ENCODE data around the gene GIT1. TPM values are rescaled to one million over a fixed set of nuclear protein-coding genes. Genes with fewer than 3 reads are reported as not detected.

Gene GIT1
- total RNA-seq, 1 donor from 2014 or later: 27.7 TPM

DNA sequence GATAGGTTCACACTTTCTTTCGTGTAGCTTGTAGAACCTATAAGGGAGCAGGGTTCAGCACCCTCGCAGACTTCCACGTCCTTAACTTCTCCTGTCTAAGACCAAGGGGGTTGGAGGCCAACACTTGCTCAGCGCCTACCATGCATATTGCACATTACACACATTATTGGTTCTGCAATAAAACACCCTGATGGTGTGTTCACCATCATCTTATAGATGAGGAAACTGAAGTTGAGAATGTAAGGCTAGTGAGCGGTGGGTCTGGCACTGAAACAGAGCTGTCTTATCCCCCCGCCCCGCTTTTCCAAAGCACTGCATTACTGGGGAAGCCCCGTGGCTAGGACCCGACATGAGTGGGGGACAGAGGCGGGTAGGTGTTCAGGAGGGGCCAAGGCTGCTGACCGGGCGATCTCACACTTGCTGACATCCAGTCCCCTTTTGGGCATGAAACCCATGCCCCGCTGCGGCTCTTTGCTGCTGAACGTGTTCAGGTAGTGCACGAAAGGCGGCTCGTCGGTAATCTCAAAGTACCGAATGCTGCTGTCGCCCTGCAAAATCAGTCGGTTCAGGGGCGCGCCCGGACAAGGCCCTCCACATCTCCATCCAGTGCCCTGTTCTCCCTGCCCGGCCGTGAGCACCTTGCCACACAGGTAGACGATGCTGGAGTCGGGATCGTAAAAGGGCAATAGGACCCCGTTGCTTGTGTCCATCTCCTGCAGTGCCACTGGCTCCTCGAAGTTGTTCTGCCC lies 27.0 kb upstream of the GIT1 start:
- DNase-seq (ENCODE audit: low read depth in 2 of 2): no peak

DNA sequence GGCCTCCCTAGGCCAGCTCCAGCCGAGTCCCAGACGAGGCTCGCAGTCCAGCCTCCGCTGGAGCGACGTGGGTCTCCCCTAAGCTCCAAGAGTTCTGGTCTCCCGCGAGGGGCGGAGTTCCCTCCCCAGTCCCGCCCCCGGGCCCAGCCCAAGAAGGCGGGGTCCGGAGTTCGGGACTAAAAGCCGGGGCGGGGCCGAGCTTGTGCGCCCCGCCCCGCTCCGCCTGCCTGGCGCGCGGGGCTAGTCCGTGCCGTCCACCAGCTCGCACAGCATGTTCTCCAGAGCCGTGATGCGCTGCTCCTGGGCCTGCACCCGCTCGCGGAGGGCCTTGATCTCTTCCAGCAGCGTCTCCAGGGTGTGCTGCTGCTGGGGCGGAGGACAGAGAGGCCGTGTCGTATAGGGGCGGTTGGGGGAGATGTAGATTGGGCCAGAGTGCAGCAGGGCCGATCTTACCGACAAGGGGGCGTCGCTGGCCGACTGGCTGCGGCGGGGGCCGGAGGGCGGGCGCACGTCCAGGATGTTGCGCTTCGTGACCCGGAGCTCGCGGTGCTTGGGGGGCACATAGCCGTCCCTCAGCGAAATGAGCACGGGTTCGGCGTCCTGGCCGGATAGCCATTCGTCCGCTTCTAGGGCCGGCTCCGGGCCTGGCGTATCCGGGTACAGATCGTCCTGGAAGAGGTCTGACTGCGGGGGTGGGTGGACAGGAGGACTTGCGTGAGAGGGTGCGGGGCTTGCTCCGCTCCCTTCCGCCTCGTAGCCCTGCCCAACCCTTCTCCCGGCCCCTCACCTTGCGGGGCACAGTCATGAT lies 26.2 kb upstream of the GIT1 start:
- peak; percentile 64 to 90 for DNase-seq (ENCODE audit: low read depth in 2 of 2)

DNA sequence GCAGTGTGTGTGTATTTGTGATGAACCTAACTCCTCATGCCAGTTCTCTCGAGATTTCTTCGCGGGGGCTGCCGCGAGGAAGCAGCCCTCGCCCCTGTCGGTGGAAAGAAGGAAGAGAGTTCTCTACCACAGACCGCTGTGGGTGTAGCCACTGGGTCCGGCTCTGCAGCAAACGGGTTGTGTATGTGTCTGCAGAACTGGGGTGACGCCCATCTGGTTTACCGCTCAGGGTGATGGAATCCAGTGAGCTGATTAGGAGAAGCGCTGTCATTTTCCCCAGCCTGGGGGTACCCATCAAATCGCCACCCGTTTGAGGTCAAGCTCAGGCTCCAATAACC lies 25.6 kb upstream of the GIT1 start:
- DNase-seq (ENCODE audit: low read depth in 2 of 2): no peak

DNA sequence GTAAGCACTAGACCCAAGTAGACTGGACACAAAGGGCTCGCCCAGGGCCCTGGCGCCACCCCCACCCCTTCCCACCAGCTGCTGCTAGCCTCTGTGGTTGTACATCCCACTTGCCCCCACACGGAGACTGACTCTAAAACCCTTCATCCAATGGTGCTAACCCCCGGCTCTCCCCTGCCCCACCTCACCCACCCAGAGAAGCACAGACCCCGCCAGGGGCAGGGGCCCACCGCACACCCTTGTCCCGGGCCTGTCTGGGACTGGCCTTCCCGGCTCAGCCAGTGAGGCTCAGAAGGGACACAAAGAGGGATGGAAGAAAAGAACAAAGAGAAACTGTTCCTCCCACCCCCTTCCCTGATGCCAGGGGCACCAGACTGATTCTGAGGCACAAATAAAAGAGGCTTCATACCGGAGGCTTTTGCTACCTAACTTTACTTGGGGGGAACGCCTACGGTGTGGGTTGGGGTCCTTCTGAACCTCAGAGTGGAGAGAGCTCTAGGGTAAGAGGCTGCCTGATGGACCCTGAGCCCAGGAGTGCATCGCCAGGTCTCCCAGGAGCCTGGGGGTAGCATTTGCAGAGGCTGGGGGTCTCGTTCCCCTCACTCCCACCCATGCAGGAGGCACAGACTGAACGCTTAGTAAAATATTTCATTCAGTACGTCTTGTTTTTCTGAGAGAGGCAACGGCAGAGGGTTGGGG lies 25.1 kb upstream of the GIT1 start:
- no peak for DNase-seq (ENCODE audit: low read depth in 2 of 2)

DNA sequence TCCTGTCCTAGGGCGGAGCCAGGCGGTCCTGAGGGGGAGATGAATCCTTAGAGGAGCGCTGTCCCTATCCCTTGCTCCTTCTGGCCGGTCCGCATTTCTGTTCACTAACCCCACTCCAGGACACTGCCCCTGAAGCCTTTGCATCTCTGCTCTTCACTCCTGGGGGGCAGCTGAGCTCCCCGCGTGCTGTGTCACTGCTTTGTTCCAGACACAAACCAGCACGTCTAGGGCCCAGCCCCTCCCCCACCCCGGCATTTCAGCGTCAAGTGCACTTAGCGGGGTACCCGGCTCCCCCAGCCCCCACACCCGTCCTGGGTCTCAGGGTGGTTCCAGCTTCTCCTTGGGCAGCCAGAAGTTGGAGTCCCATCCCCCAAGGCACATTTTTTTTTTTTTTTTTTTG lies 24.4 kb upstream of the GIT1 start:
- DNase-seq (ENCODE audit: low read depth in 2 of 2): no peak

DNA sequence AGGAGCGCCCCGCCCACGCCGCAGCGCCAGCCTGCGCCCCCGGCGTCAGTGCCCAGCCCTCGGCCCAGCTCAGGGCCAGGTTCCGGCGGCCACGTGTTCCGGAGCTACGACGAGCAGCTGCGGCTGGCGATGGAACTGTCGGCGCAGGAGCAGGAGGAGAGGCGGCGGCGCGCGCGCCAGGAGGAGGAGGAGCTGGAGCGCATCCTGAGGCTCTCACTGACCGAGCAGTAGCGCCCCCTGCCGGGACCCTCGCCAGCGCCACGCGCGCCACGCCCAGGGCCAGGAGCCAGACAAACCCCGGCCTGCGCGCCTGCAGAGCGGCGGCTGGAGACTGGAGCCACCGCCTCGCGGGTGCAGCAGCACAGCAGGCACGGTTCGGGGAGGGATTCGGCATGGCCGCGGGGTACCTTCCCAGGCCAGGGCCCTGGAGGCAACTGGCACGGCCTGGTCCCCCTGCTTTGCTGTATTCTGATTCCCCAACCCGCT lies 23.9 kb upstream of the GIT1 start:
- peak; percentile 61 to 92 for DNase-seq (ENCODE audit: low read depth in 2 of 2)

DNA sequence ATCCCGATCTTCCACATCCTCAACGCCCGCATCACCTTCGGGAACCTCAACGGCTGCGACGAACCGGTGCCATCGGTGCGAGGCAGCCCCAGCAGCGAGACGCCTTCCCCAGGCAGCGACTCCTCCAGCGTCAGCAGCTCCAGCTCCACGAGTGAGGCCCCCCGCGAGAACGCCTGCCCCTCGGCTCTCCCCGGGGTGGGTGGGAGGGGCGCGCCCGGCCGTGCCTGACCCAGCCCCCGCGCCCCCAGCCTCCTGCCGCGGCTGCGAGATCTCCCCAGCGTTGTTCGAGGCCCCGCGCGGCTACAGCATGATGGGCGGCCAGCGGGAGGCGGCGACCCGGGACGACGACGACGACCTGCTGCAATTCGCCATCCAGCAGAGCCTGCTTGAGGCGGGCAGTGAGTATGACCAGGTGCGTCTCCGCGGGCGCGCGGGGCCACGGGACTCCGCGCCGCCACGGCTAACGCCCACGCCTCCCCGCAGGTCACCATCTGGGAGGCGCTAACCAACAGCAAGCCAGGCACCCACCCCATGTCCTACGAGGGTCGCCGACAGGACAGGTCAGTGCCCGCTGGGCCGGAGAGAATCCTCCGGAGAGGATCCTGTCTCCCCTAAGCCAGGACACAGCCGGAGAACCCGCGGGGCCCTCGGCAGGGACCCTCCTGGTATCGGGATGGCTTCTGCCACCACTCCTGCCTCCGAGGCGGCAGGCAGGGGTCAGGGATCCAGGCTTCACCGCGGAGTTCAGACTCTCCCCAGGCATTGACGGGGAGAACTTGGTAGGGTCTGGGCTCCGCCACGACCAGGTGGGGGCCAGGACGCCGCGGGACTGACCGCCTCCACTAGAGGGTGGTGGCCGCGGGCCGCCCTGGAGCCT lies 23.2 kb upstream of the GIT1 start:
- DNase-seq (ENCODE audit: low read depth in 2 of 2): no peak

DNA sequence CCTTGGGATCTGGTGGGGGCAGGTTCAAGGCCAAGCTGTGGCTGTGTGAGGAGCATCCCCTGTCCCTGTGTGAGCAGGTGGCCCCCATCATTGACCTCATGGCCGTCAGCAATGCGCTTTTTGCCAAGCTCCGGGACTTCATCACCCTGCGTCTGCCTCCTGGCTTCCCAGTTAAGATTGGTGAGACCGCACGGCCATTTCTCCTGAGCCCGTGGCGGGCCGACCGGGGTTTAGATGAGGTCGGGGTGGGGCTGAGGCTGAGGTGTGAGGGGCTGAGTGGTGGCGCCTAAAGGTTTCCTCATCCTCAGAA lies 22.6 kb upstream of the GIT1 start:
- DNase-seq (ENCODE audit: low read depth in 2 of 2): no peak

DNA sequence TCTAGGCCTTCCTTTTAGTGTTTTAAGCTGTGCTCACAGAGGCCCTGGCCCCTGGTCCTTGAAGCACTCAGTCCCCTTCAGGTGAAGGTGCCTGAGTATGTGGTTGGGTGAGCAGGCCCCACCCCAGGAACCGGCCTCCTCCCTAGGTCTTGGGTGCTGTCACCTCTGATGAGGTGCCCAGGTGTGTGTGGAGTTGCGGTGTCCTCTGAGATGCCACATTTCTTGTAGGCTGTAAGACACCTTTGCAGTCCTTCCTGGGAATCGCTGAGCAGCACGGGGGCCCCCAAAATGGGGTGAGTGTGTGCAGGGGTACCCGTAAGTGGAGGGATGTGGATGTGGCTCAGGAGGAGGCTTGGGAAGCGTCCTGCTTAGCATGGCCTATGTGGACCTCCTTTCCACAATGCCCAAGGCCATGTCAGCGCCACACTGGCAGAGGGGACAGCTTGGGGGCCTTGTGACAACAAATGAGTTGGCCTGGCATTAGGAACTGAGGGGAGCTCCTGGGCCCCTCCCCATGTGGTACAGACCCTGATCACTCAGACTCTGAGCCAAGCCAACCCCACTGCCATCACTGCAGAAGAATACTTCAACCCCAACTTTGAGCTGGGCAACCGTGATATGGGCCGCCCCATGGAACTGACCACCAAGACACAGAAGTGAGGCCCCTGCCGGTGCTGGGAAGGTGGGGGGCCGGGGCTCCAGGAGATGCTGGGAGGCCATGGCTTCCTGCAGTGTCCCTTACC lies 22.1 kb upstream of the GIT1 start:
- no peak for DNase-seq (ENCODE audit: low read depth in 2 of 2)

DNA sequence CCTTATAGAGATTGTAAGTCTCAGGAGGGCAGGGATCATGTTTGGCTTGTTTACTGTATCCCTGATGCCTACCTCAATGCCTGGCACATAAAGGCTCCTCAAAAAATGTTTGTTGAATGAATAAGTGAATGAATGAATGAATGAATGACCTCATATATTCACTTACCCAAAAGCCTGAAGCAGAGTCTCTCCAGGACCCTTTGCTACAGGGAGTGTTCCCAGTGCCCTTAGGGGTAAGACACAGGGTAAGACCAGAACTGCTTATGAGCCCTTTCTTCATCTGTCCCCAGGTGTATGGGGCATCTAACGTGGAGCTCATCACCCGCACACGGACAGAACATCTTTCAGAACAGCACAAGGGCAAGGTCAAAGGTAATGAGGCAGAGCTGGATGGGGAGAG lies 20.9 kb upstream of the GIT1 start:
- DNase-seq (ENCODE audit: low read depth in 2 of 2): no peak

DNA sequence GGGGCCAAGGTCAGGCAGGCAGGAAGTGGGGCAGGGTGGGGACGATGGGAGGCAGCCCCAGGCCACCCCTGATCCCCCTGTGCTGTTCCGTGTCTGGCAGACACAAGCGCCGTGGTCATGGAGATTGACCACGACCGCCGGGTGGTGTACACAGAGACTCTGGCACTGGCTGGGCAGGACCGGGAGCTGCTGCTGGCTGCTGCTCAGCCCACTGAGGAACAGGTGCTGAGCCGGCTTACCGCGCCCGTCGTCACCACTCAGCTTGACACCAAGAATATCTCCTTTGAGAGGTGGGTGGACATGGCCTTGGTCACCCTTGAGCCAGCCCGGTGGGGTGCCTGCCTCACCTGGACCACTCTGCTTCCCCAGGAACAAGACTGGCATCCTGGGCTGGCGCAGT lies 19.5 kb upstream of the GIT1 start:
- no peak for DNase-seq (ENCODE audit: low read depth in 2 of 2)

DNA sequence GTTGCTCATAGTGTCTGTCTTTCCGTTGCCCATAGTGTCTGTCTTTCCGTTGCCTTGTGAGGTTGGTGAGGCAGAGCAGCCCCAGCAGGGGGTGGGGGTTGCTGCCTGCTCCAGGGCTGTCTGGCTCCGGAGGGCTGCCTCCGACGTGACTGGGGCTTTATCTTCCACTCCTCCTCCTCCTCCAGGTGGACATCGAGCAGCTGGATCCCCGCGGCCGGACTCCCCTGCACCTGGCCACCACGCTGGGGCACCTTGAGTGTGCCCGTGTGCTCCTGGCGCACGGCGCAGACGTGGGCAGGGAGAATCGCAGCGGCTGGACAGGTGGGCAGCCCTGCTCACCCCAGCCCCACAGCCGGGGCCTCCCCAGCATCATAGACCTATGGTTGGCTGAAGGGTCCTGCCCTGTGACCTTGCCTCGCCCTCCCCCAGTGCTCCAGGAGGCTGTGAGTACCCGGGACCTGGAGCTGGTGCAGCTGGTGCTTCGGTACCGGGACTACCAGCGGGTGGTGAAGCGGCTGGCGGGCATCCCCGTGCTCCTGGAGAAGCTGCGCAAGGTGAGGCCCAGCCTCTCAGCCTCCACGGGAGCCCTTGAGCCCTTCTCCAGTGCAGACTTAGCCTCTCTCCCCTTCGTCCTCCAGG lies 18.2 kb upstream of the GIT1 start:
- no peak for DNase-seq (ENCODE audit: low read depth in 2 of 2)

DNA sequence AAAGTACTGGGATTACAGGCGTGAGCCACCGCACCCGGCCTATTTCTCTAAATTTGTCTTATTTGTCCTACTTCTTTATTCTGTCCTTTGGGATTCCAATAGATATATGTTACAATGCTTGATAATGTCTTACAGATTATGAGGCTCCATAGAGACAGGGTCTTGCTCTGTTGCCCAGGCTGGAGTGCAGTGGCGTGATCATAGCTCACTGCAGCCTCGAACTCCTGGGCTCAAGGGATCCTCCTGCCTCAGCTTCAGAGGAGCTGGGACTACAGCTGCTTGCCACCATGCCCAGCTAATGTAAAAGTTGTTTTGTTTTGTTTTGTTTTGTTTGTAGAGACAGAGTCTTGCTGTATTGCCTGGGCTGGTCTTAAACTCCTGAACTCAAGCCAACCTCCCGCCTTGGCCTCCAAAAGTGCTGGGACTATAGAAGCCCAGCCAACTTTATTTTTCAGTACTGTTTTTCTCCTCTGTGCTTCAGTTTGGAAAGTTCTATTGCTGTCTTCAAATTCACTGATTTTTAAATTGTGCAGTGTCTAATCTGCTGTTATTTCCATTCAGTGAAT lies 13.7 kb upstream of the GIT1 start:
- DNase-seq (ENCODE audit: low read depth in 2 of 2): no peak

DNA sequence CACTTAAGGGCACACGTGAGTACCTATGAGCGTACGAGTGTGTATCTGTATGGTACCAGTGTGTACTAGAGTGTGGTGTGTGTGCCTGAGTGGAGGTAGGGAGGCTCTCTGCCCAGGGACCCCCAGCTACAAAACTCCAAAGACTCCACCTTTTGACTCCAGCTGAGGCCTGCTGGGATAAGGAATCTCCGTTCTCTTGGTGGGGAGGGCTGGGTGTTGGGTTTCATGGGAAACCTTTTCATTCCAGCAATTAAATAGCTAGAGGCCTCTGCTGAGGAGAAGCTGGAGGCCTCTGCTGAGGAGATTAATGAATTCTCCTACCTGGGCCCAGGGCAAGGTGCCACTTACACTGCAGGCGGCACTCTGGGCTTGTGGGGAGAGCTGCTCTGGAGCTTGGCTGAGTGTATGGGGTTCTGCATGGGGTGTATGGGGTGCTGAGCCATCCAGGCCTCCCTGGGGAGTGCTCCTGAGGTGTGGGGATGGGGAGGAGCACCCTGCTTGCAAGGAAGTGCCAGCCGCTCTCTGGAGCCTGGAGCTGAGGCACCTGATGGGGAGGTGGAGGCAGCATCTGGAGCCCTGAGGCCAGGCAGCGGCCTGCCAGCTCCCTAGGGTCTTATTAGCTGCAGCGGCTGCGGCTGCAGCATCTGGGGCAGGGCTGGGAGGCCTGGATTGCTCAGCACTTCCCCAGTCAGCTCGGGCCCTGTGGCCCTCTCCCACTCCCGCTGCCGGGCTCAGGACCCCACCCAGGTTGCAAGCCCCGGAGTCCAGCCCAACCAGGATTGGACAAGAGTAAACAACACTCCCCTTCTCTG lies 8.1 kb upstream of the GIT1 start:
- DNase-seq (ENCODE audit: low read depth in 2 of 2): no peak

DNA sequence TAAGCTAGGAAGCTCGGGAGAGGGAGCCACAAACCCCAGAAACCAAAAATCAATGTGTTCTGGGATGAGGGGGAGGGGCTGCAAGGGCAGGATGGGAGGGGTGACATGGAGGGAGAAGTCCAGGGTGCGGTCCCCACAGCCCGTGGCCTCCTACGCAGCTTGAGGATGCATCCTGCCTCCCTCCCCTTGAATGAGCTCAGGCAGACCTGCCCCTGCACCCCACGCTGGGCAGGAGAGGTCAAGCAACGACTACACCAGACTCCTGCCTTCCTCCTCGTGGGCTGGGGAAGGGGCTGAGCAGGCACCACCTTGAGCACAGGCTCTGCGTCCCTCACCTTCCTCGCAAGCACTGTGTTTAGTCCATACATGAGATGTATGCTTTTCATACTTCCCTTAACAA lies 7.4 kb upstream of the GIT1 start:
- no peak for DNase-seq (ENCODE audit: low read depth in 2 of 2)

DNA sequence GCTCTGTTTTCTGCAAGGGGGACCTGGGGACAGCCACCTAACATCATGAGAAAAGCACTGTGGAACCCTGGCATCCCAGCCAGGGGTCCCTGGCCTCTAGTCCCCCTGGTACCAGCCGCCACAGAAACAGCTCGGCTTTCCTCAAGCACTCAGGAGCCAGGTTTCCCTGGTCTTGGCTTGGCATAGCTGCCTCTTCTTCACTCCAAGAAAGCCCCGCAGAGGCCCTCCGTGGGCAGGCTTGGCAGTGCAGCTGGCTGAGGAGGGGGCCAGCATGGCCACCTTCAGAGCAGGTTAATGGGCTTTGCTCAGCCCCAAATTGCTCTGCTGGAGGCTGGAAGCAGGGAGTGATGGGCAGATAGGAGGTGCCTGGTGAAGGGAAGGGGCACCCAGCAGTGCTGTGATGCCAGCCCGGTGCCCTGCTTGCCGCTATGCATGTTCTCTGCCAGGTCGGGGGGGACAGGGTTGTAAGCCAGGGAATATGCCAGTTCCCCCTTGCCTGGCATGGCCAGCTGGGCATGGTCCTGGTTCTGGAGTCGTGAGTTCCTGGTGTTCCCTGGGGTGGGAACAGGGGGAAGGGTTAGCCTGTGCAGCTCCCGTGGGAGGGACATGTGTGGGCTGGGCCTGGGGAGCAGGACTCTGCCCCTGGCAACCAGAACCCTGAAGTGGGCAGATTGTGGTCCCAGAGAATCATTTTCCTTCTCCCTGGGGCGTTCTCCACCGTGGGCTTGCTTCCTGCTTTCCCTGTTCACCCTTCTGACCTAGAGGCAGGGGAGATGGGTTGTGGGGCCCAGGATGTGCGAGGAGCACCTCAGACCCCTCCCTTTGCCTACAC lies 6.7 kb upstream of the GIT1 start:
- DNase-seq (ENCODE audit: low read depth in 2 of 2): no peak

DNA sequence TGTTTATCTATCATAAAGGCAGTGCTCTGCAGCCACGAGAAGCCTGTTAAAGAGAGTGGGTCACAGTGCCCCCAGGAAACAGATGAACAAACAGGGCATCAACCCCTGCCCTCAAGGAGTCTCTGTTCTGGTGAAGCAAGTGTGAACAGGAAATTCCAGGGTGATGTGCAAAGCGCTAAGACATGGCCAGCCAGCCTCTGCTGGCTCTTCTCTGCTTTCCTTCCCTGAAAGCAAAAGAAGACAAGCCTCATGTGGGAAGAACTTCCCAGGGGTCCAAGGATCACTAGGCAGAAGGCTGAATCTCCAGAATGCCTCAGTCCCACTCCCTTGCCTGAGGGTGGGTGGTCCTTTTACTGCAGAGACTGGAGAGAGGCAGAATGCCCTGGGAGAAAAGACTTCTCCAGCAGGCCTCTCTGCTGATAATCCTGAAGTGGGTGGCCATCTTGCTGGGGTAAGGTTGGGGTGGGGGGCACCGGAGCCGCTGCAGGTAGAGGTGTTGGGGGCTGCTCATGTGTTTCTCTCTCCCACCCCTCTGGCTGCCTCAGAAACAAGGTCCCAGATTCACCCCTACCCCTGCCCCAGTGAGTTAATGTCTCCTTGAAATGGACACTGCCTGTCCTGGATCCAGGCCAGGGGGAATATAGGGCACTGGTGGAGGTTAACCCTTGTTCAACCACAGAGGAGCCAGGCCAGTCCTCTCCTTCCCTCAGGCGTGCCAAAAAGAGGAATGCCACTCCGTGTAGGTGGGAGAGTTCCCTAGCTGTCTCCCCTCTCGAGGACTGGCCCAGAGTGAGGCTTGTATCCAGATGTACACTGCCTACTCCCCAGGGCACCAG lies 5.9 kb upstream of the GIT1 start:
- peak in 1 of 2 donors; percentile 29 for DNase-seq (ENCODE audit: low read depth in 2 of 2)

Measured in dermis microvascular lymphatic vessel endothelial cell (primary cell).